K562 (cell line): ENCODE measurements around the gene RALGPS1. TPM values are rescaled to one million over a fixed set of nuclear protein-coding genes. Genes with fewer than 3 reads are reported as not detected.

Source experiments
- ATAC-seq: fragments of 200-7000 bp; cut with Tn5 transposase; 3 replicates; pipeline ENCODE4 v1.9.1; 2020; ENCODE audit warnings: moderate library complexity
- BruUV-seq: library from RNA; stranded (reverse); fragments of 400-500 nt; replicated peaks from 2 replicates; lab custom pipeline; 2021; lab: Mats Ljungman, UMichigan
- CTCF ChIA-PET: fragments of 300-600 bp; formaldehyde crosslinking; extraction: SDS; loops from one replicate; lab custom pipeline; 2021; ENCODE audit warnings: low intra/inter-chr PET ratio; lab: Yijun Ruan, JAX
- POLR2A ChIA-PET: fragments of 300-600, 350-650 bp; sonication (Branson Sonifier 250); formaldehyde crosslinking; extraction: SDS; loops from one replicate; lab custom pipeline; 2021; ENCODE audit warnings: antibody characterized with exemption, inconsistent platforms; lab: Yijun Ruan, JAX
- DNase-seq, 4 experiments: peaks; one replicate each; pipeline versions ENCODE4 v3.0.0 to v3.0.0-alpha.2; 2011 to 2018; ENCODE audit warnings: low spot score in 3 of 4, mixed read lengths in 3 of 4; ENCODE audit errors: extremely low read depth in 1 of 4
- FAIRE-seq: peaks from 2 replicates; lab custom pipeline; 2011; peaks lifted over from hg19 to GRCh38; lab: Jason Lieb, UNC
- H2AFZ ChIP-seq: 2 replicates; pipeline ENCODE4 v1.6.0; 2011; ENCODE audit warnings: low read depth, low read length, control low read depth, inconsistent platforms
- H3K27ac ChIP-seq: fragments of 200-600 bp; 3 replicates; pipeline ENCODE4 v1.8.0; 2011; ENCODE audit warnings: low read depth, mild to moderate bottlenecking, control low read depth, inconsistent platforms, low read length, moderate library complexity, mixed read lengths; ENCODE audit errors: extremely low read depth
- H3K27me3 ChIP-seq, 2 experiments: fragments of 300-600 bp in 1 of 2; 2 replicates in 1 of 2; 3 replicates in 1 of 2; pipeline versions ENCODE4 v1.6.0 to v1.8.0; 2011; ENCODE audit warnings: inconsistent platforms in 2 of 2, low read length in 2 of 2, mild to moderate bottlenecking in 1 of 2, mixed read lengths in 1 of 2, moderate library complexity in 1 of 2; ENCODE audit not compliant: control insufficient read depth in 2 of 2, insufficient read depth in 2 of 2
- H3K36me3 ChIP-seq: fragments of 300-600 bp; 3 replicates; pipeline ENCODE4 v1.8.0; 2011; ENCODE audit warnings: mild to moderate bottlenecking, low read length, inconsistent platforms; ENCODE audit not compliant: control insufficient read depth, insufficient read depth
- H3K4me1 ChIP-seq, 2 experiments: fragments of 200-600 bp in 1 of 2; replicated peaks in 1 of 2; 2 replicates in 1 of 2; 3 replicates in 1 of 2; pipeline versions ENCODE4 v1.5.1 to v1.8.0; 2011; ENCODE audit warnings: inconsistent platforms in 2 of 2, low read length in 2 of 2, mild to moderate bottlenecking in 1 of 2, mixed read lengths in 1 of 2, moderate library complexity in 1 of 2; ENCODE audit not compliant: control insufficient read depth in 2 of 2, insufficient read depth in 2 of 2
- H3K4me2 ChIP-seq: 2 replicates; pipeline ENCODE4 v1.6.1; 2011; ENCODE audit warnings: low read length, control low read depth, inconsistent platforms, mixed read lengths; ENCODE audit not compliant: insufficient read depth
- H3K4me3 ChIP-seq: fragments of 200-600 bp; sonication (generic), shearing (Covaris generic); 2 replicates; pipeline ENCODE4 v1.5.1; 2016; ENCODE audit warnings: control low read depth, inconsistent platforms
- H3K79me2 ChIP-seq: fragments of 200-600 bp; 3 replicates; pipeline ENCODE4 v1.8.0; 2011; ENCODE audit warnings: low read length, inconsistent platforms; ENCODE audit not compliant: control insufficient read depth, insufficient read depth
- H3K9ac ChIP-seq, 2 experiments: 2 replicates each; pipeline versions ENCODE4 v1.6.0 to v1.6.1; 2011; ENCODE audit warnings: low read depth in 2 of 2, low read length in 2 of 2, control low read depth in 1 of 2, inconsistent platforms in 1 of 2, mild to moderate bottlenecking in 1 of 2, mixed read lengths in 1 of 2; ENCODE audit not compliant: insufficient read depth in 1 of 2
- H3K9me1 ChIP-seq: one replicate; pipeline ENCODE4 v1.6.0; 2011; ENCODE audit warnings: inconsistent platforms, mild to moderate bottlenecking, low read length, moderate library complexity; ENCODE audit not compliant: control insufficient read depth, insufficient read depth
- H3K9me3 ChIP-seq: replicated peaks from 2 replicates; pipeline ENCODE4 v1.5.1; 2011; ENCODE audit warnings: low read depth, low read length, inconsistent platforms; ENCODE audit not compliant: control insufficient read depth, insufficient read depth
- H4K20me1 ChIP-seq: replicated peaks from 2 replicates; pipeline ENCODE4 v1.6.1; 2011; ENCODE audit warnings: low read length, inconsistent platforms, mixed read lengths; ENCODE audit not compliant: control insufficient read depth, insufficient read depth
- CHAMP1 ChIP-seq: fragments of 450-650 bp; IDR thresholded peaks from 2 replicates; pipeline ENCODE4 v1.6.1; 2016; ENCODE audit warnings: mild to moderate bottlenecking
- CTCFL ChIP-seq: IDR thresholded peaks from 2 replicates; pipeline ENCODE4 v1.6.1; 2011; ENCODE audit warnings: borderline replicate concordance, low read depth, mild to moderate bottlenecking, moderate library complexity, low read length; ENCODE audit not compliant: insufficient read depth, poor library complexity, severe bottlenecking
- ILF3 ChIP-seq: fragments of 450-650 bp; IDR thresholded peaks from 2 replicates; pipeline ENCODE4 v1.6.1; 2018; ENCODE audit warnings: antibody characterized with exemption, mild to moderate bottlenecking, moderate library complexity, borderline replicate concordance
- MCM2 ChIP-seq: fragments of 450-650 bp; IDR thresholded peaks from 2 replicates; pipeline ENCODE4 v1.6.1; 2017; ENCODE audit warnings: low read depth, mild to moderate bottlenecking
- NFIC ChIP-seq: fragments of 450-650 bp; IDR thresholded peaks from 2 replicates; pipeline ENCODE4 v1.6.1; 2017; ENCODE audit warnings: mild to moderate bottlenecking, inconsistent platforms
- POLR2AphosphoS5 ChIP-seq: IDR thresholded peaks from 2 replicates; pipeline ENCODE4 v1.6.1; 2011; ENCODE audit warnings: mild to moderate bottlenecking, low read depth, low read length, moderate library complexity; ENCODE audit not compliant: control insufficient read depth, insufficient read depth
- RREB1 ChIP-seq: fragments of 250-450 bp; sonication (Bioruptor Pico); IDR thresholded peaks from 2 replicates; pipeline ENCODE4 v1.4.0; 2020
- SRSF7 ChIP-seq: fragments of 200-400 bp; formaldehyde crosslinking; optimal IDR thresholded peaks from 2 replicates; pipeline ENCODE3; 2017; ENCODE audit warnings: mild to moderate bottlenecking, low read depth, low read length
- ZC3H11A ChIP-seq: IDR thresholded peaks from 2 replicates; pipeline ENCODE4 v1.6.1; 2012; ENCODE audit warnings: low read depth, low read length, improper control_type of control experiment
- in situ Hi-C: fragments of 300-500 bp; cut with MboI; formaldehyde crosslinking; loops from 4 replicates; pipeline ENCODE4 v1.15.0; 2018; ENCODE audit warnings: inconsistent platforms, mixed read lengths
- intact Hi-C: fragments of 100-400 bp; cut with micrococcal nuclease; formaldehyde crosslinking; loops from 2 replicates; pipeline ENCODE4 v1.14.2; 2022
- polyA plus RNA-seq, 8 experiments: library from polyadenylated mRNA; depleted of rRNA in 4 of 8; stranded (reverse) in 5 of 8; unstranded in 3 of 8; fragments of >200 nt; fragmentation: Nextera tagmentation in 2 of 8; fragmentation: Illumina TruSeq in 1 of 8; extraction: Ambion mirVana in 2 of 8; extraction: Trizol in 1 of 8; gene quantifications; 2 replicates each; pipeline versions ENCODE4 v1.2.1 to v1.2.3, GENCODE V29; 2011 to 2014; ENCODE audit warnings: inconsistent platforms in 1 of 8, missing spikeins in 1 of 8
- total RNA-seq, 7 experiments: library from RNA; depleted of rRNA in 6 of 7; stranded (reverse); fragments of >200 nt in 6 of 7; fragmentation: Illumina TruSeq in 2 of 7; extraction: Trizol in 2 of 7; gene quantifications; 2 replicates each; pipeline versions ENCODE4 v1.2.1 to v1.2.3, GENCODE V29; 2011 to 2021; ENCODE audit warnings: low replicate concordance in 1 of 7

The RALGPS1 gene
- total and polyA plus RNA-seq, 9 of the 15 experiments (the other 6 are each of a cell fraction or from before 2014, with no cell fraction given), result 0.04 to 2.6 (median 1.5) TPM

DNA sequence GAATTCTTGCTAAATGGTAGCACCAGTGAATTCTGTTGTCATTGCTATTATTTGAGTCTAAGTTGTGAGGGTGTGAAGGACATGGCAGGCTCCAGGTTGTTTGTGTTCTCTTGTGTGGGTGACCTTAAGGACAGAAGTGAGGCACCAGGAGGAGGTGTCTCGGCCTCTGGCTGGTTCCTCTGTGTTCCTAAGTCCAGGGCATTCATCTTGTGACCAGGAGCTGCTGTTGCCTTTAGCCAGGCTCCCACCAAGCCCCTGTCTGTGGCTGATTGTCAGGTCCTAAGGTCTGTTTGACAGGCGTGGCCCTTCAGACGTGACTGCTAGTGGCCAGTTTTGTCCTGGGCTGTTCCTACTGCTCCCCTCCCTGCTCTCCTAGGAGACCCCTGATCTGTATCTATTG is 118.5 kb downstream of the RALGPS1 start (continued):
- no peak for TF ChIP-seq CHAMP1

DNA sequence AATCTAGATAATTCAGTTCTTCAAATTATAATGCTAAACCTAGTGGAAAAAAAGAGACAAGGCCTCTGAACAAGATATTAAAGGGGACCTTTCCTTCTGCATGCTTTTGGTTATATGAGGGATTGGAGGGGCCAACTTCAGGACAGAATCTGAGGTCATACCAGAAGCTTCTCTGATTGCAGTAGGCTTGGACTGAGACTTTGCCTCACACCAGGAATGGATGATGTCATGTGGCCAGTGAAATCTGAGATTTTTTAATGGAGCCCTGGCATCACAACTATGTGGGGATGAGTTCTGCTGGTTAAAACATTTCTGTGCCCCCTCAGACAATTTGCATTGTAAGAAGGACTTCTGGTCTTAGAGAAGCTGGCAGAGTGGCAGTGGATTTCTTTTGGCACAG is 119.2 kb downstream of the RALGPS1 start:
- Histone ChIP-seq H3K9me3 (no peaks in the 10 kb centered on the region), H3K79me2 (no peaks in the 10 kb centered on the region), H3K27ac (no peak overlapping the region), H3K4me2 (no peak overlapping the region), H3K36me3 (no peaks in the 10 kb centered on the region), H4K20me1 (no peaks in the 10 kb centered on the region), H3K4me1 (peaks cover 0 to 12% of the 10 kb centered on the region in 2 experiments; a peak in 3 of 5 replicates), H3K9ac (no peak overlapping the region), H3K4me3 (no peak overlapping the region), H2AFZ (no peak overlapping the region), H3K27me3 (peaks cover 0 to 28% of the 10 kb centered on the region in 2 experiments; a peak in 2 of 5 replicates), H3K9me1 (no peaks in the 10 kb centered on the region)
- ChIA-PET CTCF (no interaction called here), POLR2A (interaction anchor here (1.3 kb wide), 1 partner anchor 12 kb away, joined by 3 read pairs; no protein-coding TSS in a partner anchor)
- intact Hi-C loops, result no loop called here
- no TSS peak for BruUV-seq
- in situ Hi-C loops, result no loop called here
- no peak for FAIRE-seq
- TF ChIP-seq CTCFL (no peak), NFIC (0 out of 2 replicates have a peak, but pooled peaks have one; percentile 10), POLR2AphosphoS5 (no peak), RREB1 (no peak), ZC3H11A (no peak), ILF3 (no peak), SRSF7 (no peak), MCM2 (no peak)
- TF ChIP-seq, all 486 proteins: peak for 1
- ATAC-seq (no peak), DNase-seq (no peak)
